Psoas muscle (tissue), 8 donors: ENCODE results near the gene APBB2. TPM values are rescaled to one million over a fixed set of nuclear protein-coding genes. Genes with fewer than 3 reads are reported as not detected.

Experiments
- ATAC-seq, 4 donors: fragments of 200-7000 bp; cut with Tn5 transposase; one replicate each; pipeline ENCODE4 v1.9.1; 2020; ENCODE audit warnings: moderate library complexity in 3 of 4, mild to moderate bottlenecking in 2 of 4
- DNase-seq, 2 donors: peaks; one replicate each; pipeline ENCODE4 v3.0.0-alpha.2; 2020
- H3K27ac ChIP-seq: fragments of 200-600 bp; one replicate; pipeline ENCODE4 v1.8.0; 2022
- H3K27me3 ChIP-seq, 3 donors: fragments of 200-600 bp in 1 of 3; one replicate each; pipeline versions ENCODE4 v1.6.1 to v1.8.0; 2013 to 2022; ENCODE audit warnings: low read length in 2 of 3, mild to moderate bottlenecking in 2 of 3, moderate library complexity in 1 of 3; ENCODE audit not compliant: insufficient read depth in 3 of 3
- H3K36me3 ChIP-seq, 2 donors: fragments of 200-600 bp in 1 of 2; one replicate each; pipeline versions ENCODE4 v1.6.1 to v1.8.0; 2013 to 2022; ENCODE audit warnings: low read depth in 1 of 2, mild to moderate bottlenecking in 1 of 2, moderate library complexity in 1 of 2; ENCODE audit not compliant: insufficient read depth in 1 of 2
- H3K4me1 ChIP-seq: fragments of 200-600 bp; one replicate; pipeline ENCODE4 v1.8.0; 2022
- H3K4me3 ChIP-seq: fragments of 200-600 bp; one replicate; pipeline ENCODE4 v1.8.0; 2022; ENCODE audit warnings: mild to moderate bottlenecking
- H3K9me3 ChIP-seq: fragments of 200-600 bp; one replicate; pipeline ENCODE4 v1.8.0; 2022
- WGBS, 3 donors: extraction: QIAGEN DNeasy Blood & Tissue Kit; methylation state at CpG; one replicate each; pipeline versions ENCODE4 v1.1.6 to v1.1.7; 2013; 5-methylcytosine and 5-hydroxymethylcytosine counted together
- intact Hi-C, 2 donors: fragments of 100-400 bp; cut with DNase I; formaldehyde crosslinking; loops; one replicate each; pipeline versions ENCODE4 v1.11.0 to v1.14.2; 2022
- polyA plus RNA-seq, 3 donors: library from polyadenylated mRNA; stranded (reverse); fragments of 200-250 nt; gene quantifications; one replicate each; pipeline ENCODE4 v1.2.3, GENCODE V29; 2013
- total RNA-seq, 4 donors: library from RNA; stranded (reverse); fragmentation: NEBNext Ultra II Directional in 2 of 4; extraction: Animal tissue kit (Norgen Biotek cat#: 25700) in 2 of 4; gene quantifications; one replicate each; pipeline versions ENCODE4 v1.2.1 to v1.2.4, GENCODE V29; 2021 to 2023
- TF ChIP-seq, protein P1 (sequence below): fragments of 200-600 bp; IDR thresholded peaks from one replicate; pipeline ENCODE4 v1.8.0; 2022; ENCODE audit warnings: antibody characterized with exemption
- donor health status: healthy with polysubstance abuse.
- donor health status: DM: no; HTN: no; CAD: no; lungs with moderate emphysema.
- donor health status: Bipolar disorder and iron deficiency.
- donor health status: healthy.
- donor health status: DM: yes; HTN: yes; CAD: no.
- donor health status: DM: no; HTN: no; CAD: no.
- donor health status: DM: no; HTN: no; CAD: no.
- donor health status: DM: yes; HTN: yes; CAD: no.

Gene APBB2
- total and polyA plus RNA-seq, 7 donors = 3.1 to 37.4 (median 11.3) TPM

DNA sequence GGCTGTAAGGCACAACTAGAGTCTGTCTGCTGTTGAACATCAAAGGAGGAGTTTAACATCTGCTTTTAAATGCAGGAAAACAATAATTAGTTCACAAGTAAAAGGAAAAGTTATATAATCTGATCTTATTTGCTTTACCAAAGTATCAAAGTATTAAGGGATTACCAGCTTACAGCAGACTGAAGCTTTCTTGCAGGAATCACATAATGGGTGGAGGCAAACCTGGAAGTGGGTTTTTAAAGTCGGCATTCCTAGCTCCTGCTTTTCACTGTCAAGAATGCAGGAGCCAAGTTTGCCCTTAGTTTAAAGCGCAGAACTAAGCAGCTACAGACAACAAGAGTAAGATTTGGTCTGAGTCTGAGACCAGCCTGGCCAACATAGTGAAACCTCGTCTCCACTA, 122.2 kb downstream of the APBB2 start:
- no peak for DNase-seq
- H3K36me3 ChIP-seq = no peaks in the 10 kb centered on the region
- no peak for ATAC-seq
- WGBS, 3 donors = 74 to 80% (median 75%) methylated on average over 3 of the region's 3 CpGs
- no peaks in the 10 kb centered on the region for H3K27me3 ChIP-seq
- H3K9me3 ChIP-seq = no peaks in the 10 kb centered on the region
- intact Hi-C loops = no loop called here
- no peak overlapping the region for H3K27ac ChIP-seq
- peaks cover 4% of the 10 kb centered on the region for H3K4me1 ChIP-seq
- H3K4me3 ChIP-seq = no peak overlapping the region
- TF ChIP-seq, protein P1, sequence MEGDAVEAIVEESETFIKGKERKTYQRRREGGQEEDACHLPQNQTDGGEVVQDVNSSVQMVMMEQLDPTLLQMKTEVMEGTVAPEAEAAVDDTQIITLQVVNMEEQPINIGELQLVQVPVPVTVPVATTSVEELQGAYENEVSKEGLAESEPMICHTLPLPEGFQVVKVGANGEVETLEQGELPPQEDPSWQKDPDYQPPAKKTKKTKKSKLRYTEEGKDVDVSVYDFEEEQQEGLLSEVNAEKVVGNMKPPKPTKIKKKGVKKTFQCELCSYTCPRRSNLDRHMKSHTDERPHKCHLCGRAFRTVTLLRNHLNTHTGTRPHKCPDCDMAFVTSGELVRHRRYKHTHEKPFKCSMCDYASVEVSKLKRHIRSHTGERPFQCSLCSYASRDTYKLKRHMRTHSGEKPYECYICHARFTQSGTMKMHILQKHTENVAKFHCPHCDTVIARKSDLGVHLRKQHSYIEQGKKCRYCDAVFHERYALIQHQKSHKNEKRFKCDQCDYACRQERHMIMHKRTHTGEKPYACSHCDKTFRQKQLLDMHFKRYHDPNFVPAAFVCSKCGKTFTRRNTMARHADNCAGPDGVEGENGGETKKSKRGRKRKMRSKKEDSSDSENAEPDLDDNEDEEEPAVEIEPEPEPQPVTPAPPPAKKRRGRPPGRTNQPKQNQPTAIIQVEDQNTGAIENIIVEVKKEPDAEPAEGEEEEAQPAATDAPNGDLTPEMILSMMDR = no peak

DNA sequence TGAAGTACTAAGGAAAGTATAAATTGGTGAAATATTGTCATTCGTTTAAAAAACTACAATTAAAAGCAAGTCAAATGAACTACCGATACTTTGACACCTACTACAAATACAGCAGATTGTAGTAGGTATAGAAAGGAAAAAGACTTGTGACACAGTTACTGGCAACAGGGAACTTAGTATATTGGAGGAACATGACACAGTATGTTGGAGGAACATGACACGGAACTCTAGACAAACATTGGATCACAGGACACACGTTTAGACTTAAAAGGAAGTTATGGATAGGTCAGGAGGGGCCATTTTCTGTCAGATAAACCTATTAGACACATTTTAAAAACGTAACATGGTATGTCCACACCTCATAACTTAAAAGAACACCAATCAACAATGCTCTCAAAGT, 132.5 kb downstream of the APBB2 start:
- TF ChIP-seq, protein P1 = no peak
- 64 to 84% (median 64%) methylated on average over 5 of the region's 5 CpGs for WGBS, 3 donors
- H3K9me3 ChIP-seq = peaks cover 11% of the 10 kb centered on the region
- H3K27ac ChIP-seq = no peak overlapping the region
- no peak for DNase-seq
- ATAC-seq = peak in 2 of 4 donors; percentile 58 to 72
- no peaks in the 10 kb centered on the region for H3K4me1 ChIP-seq
- intact Hi-C loops = no loop called here
- H3K27me3 ChIP-seq = no peaks in the 10 kb centered on the region
- no peak overlapping the region for H3K4me3 ChIP-seq
- no peaks in the 10 kb centered on the region for H3K36me3 ChIP-seq

DNA sequence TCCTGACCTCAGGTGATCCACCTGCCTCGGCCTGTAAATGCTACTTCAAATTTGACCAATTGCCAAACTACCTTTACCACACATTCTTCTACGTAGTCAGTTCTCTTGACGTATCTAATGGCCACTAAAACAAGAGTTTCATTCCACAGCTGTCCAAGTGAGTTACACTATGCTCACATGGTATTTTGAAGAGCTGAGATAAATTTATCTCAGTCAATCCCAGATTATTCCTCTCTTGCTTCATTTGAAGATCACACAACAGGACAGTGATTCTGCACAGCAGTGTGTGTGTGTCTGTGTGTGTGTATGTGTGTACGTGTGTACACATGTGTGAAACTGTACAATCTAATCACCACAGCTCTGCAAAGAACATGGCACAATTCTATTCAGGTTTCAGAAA, 133.4 kb downstream of the APBB2 start:
- H3K4me3 ChIP-seq = no peak overlapping the region
- DNase-seq (no peak), ATAC-seq (peak in 2 of 4 donors; percentile 22 to 52)
- intact Hi-C loops = no loop called here
- 47 to 55% (median 49%) methylated on average over 4 of the region's 4 CpGs for WGBS, 3 donors
- no peak overlapping the region for H3K27ac ChIP-seq
- no peaks in the 10 kb centered on the region for H3K4me1 ChIP-seq
- H3K36me3 ChIP-seq = no peaks in the 10 kb centered on the region
- peaks cover 6% of the 10 kb centered on the region for H3K9me3 ChIP-seq
- H3K27me3 ChIP-seq = no peaks in the 10 kb centered on the region
- TF ChIP-seq, protein P1 = no peak

DNA sequence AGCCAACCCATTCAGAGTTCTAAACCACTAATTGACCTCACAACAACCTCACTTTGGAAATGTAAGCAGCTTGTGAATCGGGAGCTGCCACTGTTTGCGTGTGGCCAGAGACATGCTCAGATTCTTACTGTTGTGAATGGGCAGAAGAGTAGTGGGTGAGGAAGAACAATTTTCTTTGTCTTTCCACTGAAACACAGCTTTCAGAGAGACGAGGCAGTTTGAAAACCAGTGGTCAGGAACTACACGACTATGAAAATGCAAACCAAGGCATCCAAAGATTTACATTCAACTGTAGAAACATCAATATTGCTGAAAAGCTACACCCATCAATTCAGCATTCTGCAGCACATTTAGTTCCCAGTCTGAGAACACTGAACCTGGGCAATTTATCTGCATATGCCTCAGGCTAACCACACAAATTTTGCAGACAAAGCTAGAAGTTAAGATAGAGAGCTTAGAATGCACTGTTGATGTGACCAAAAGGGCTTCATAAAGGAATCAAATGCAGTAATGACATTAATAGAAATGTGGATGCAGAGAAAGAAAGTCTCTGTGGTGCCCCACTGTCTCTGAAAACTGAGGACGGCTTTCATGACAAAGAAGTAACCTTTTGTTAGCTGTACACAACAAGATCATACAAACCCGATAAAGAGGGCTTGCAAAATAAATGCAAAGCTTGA, 134.3 kb downstream of the APBB2 start:
- Histone ChIP-seq H3K36me3 (no peaks in the 10 kb centered on the region), H3K4me3 (no peak overlapping the region), H3K4me1 (no peaks in the 10 kb centered on the region), H3K27me3 (no peaks in the 10 kb centered on the region), H3K9me3 (no peaks in the 10 kb centered on the region), H3K27ac (no peak overlapping the region)
- ATAC-seq (no peak), DNase-seq (no peak)
- TF ChIP-seq, protein P1 = no peak
- intact Hi-C loops = no loop called here
- 69 to 82% (median 81%) methylated on average over 6 of the region's 6 CpGs for WGBS, 3 donors

DNA sequence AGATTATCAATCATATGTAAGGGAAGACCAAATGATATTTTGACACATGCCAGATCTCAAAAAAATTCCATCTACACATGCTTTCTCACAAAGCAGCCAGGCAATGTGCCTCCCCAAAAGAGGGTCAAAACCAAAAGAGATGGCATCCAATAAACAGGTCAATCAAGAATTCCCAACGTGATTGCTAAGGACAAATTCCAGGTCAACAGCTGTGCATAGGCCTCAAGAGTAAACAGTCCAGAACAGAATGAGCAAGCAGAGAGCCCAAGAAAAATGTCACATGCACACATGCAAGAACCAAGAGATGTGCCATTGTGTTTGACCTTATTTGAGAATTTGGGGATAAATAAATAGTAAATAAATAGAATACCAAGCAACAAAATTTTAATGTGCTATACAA, 136.7 kb downstream of the APBB2 start:
- intact Hi-C loops = no loop called here
- ATAC-seq (no peak), DNase-seq (no peak)
- 4 to 19% (median 18%) methylated on average over 1 of the region's 1 CpG for WGBS, 3 donors
- H3K4me1 ChIP-seq = no peaks in the 10 kb centered on the region
- no peak overlapping the region for H3K4me3 ChIP-seq
- TF ChIP-seq, protein P1 = no peak
- no peak overlapping the region for H3K27ac ChIP-seq
- H3K27me3 ChIP-seq = no peaks in the 10 kb centered on the region
- H3K36me3 ChIP-seq = no peaks in the 10 kb centered on the region
- H3K9me3 ChIP-seq = no peaks in the 10 kb centered on the region
